ENCODE results near the gene CD37. TPM values are rescaled to one million over a fixed set of nuclear protein-coding genes. Genes with fewer than 3 reads are reported as not detected.

CD37 gene
- total and polyA plus RNA-seq, 8 donors, result 0.35 to 23.1 (median 2.0) TPM

GRCh38 chr19:49337267-49338022, 2.2 kb downstream of the CD37 start:
- H3K9me3 ChIP-seq, result no peaks in the 10 kb centered on the region
- peaks cover 0 to 6% (median 0%) of the 10 kb centered on the region in 3 donors for H3K4me1 ChIP-seq
- no peak overlapping the region for H3K27ac ChIP-seq
- FAIRE-seq (no peak), ATAC-seq (no peak), DNase-seq (no peak)
- no peak for TF ChIP-seq CTCF (IDR thresholded peaks at IDR 0.05)
- 83 to 87% methylated on average over 19 of the region's 19 CpGs for WGBS, 2 donors
- intact Hi-C loops (cut with DNase I), result no loop called here
- peaks cover 0 to 6% (median 0%) of the 10 kb centered on the region in 3 donors for H3K36me3 ChIP-seq
- H3K4me3 ChIP-seq, result no peak overlapping the region
- H3K27me3 ChIP-seq, result no peaks in the 10 kb centered on the region

DNA sequence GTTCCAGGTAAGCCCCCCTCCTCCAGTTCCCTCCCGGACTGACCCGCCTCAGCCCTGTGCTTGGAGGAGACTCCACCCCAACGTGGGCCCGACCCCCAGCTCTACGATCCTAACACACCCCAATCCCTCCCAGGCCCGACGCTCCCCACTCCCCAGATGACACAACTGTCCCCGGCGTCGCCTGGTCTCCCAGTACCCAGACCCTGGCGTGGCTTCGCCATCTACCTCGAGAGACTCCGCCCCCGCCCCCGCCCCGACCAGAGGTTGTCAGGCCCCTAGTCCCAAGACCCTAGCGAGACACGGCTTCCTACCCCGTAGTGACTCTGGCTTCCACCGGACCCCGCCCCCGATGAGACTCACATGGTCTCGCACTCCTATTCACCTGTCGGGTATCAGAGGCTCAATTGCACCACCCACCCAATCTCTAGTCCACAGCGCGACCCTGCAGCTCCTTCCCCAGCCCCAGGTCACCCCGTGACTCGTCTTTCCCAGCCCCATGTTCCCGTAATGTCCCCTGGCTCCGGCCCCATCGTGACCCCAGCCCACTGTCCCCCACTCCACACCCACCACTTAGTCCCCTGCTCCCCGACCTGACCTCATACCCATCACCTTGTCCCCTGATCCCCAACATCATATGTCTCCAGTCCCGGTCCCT, 2.9 kb downstream of the CD37 start:
- TF ChIP-seq CTCF (IDR thresholded peaks at IDR 0.05), result no peak
- no peak overlapping the region for H3K27ac ChIP-seq
- H3K4me1 ChIP-seq, result peaks cover 0 to 6% (median 0%) of the 10 kb centered on the region in 3 donors
- peaks cover 0 to 13% (median 0%) of the 10 kb centered on the region in 3 donors for H3K36me3 ChIP-seq
- intact Hi-C loops (cut with DNase I), result no loop called here
- H3K27me3 ChIP-seq, result no peaks in the 10 kb centered on the region
- H3K4me3 ChIP-seq, result peak overlapping the region in 2 of 4 donors; percentile 39 to 47
- DNase-seq, result peak; percentile 31 to 83 (median 53)
- no peak for FAIRE-seq
- no peaks in the 10 kb centered on the region for H3K9me3 ChIP-seq
- WGBS, 2 donors, result 47 to 51% methylated on average over 32 to 34 of the region's 34 CpGs
- no peak for ATAC-seq

DNA sequence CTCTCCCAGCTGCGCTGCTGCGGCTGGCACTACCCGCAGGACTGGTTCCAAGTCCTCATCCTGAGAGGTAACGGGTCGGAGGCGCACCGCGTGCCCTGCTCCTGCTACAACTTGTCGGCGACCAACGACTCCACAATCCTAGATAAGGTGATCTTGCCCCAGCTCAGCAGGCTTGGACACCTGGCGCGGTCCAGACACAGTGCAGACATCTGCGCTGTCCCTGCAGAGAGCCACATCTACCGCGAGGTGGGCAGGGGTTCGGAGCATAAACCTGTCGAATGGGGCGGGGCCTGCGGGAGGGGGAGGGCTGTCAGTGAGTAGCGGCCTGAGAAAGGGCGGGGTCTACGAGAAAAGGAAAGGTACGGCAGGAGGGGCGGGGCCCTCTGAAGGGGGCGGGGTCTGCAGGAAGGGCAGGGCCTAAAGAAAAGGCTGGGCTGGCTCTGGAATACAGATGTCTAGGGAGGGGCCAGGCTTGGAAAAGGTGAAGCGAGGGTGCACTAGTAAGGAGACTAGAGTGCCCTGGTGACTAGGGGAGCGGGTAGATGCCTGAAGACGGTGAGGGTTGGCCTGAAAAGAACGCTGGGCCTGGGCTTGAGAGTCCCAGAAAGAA, 3.6 kb downstream of the CD37 start:
- H3K27me3 ChIP-seq, result no peaks in the 10 kb centered on the region
- ATAC-seq, result peak; percentile 77 to 85 (median 80)
- peaks cover 0 to 6% (median 0%) of the 10 kb centered on the region in 3 donors for H3K4me1 ChIP-seq
- peak overlapping the region; percentile 21 to 47 (median 30) for H3K4me3 ChIP-seq
- H3K27ac ChIP-seq, result peak overlapping the region; percentile 91 to 95 (median 94)
- TF ChIP-seq CTCF (IDR thresholded peaks at IDR 0.05), result no peak
- peak; percentile 93 to 98 (median 97) for DNase-seq
- no peak for FAIRE-seq
- peaks cover 0 to 17% (median 0%) of the 10 kb centered on the region in 3 donors for H3K36me3 ChIP-seq
- intact Hi-C loops (cut with DNase I), result no loop called here
- 4 to 10% methylated on average over 30 of the region's 30 CpGs for WGBS, 2 donors
- H3K9me3 ChIP-seq, result no peaks in the 10 kb centered on the region

- Histone ChIP-seq H3K4me1 (peaks cover 0 to 6% (median 0%) of the 10 kb centered on the region in 3 donors), H3K27me3 (no peaks in the 10 kb centered on the region), H3K4me3 (peak overlapping the region; percentile 21 to 47 (median 30)), H3K9me3 (no peaks in the 10 kb centered on the region), H3K36me3 (peaks cover 0 to 19% (median 0%) of the 10 kb centered on the region in 3 donors), H3K27ac (peak overlapping the region; percentile 91 to 95 (median 94))
- FAIRE-seq, result no peak
- WGBS, 2 donors, result 4 to 5% methylated on average over 46 to 47 of the region's 47 CpGs
- no peak for TF ChIP-seq CTCF (IDR thresholded peaks at IDR 0.05)
- DNase-seq, result peak; percentile 85 to 96 (median 92)
- ATAC-seq, result peak; percentile 85 to 91 (median 87)
- intact Hi-C loops (cut with DNase I), result no loop called here
Observed at GRCh38 chr19:49339301-49340068, 4.3 kb downstream of the CD37 start.

All from pancreas (tissue), 10 donors.